OCI-LY1 (cell line): ENCODE data around the gene CADM3.

ENCODE experiments used
- EZH2 ChIP-seq: fragments of 200-600 bp; sonication (generic), shearing (Covaris generic); IDR thresholded peaks from 2 replicates; pipeline ENCODE4 v1.8.0; 2017; ENCODE audit warnings: borderline replicate concordance, mixed run types, mild to moderate bottlenecking, antibody characterized with exemption, low read length, moderate library complexity, mixed read lengths
- TF ChIP-seq, protein P1 (sequence below): fragments of 200-600 bp; sonication (generic), shearing (Covaris generic); IDR thresholded peaks from 2 replicates; pipeline ENCODE4 v1.5.1; 2017; ENCODE audit warnings: mild to moderate bottlenecking, antibody characterized with exemption, low read length, moderate library complexity, mixed read lengths

DNA sequence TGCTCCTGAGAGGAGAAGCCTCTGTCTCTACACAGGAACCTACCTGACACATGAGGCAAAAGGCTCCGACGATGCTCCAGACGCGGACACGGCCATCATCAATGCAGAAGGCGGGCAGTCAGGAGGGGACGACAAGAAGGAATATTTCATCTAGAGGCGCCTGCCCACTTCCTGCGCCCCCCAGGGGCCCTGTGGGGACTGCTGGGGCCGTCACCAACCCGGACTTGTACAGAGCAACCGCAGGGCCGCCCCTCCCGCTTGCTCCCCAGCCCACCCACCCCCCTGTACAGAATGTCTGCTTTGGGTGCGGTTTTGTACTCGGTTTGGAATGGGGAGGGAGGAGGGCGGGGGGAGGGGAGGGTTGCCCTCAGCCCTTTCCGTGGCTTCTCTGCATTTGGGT lies 29.4 kb downstream of the CADM3 start:
- TF ChIP-seq, protein P1, sequence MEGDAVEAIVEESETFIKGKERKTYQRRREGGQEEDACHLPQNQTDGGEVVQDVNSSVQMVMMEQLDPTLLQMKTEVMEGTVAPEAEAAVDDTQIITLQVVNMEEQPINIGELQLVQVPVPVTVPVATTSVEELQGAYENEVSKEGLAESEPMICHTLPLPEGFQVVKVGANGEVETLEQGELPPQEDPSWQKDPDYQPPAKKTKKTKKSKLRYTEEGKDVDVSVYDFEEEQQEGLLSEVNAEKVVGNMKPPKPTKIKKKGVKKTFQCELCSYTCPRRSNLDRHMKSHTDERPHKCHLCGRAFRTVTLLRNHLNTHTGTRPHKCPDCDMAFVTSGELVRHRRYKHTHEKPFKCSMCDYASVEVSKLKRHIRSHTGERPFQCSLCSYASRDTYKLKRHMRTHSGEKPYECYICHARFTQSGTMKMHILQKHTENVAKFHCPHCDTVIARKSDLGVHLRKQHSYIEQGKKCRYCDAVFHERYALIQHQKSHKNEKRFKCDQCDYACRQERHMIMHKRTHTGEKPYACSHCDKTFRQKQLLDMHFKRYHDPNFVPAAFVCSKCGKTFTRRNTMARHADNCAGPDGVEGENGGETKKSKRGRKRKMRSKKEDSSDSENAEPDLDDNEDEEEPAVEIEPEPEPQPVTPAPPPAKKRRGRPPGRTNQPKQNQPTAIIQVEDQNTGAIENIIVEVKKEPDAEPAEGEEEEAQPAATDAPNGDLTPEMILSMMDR = no peak
- no peak for TF ChIP-seq EZH2
